HS-27A (cell line): ENCODE measurements around the gene ERI3.

Experiments used
- DNase-seq: peaks from one replicate; pipeline ENCODE4 v3.0.0-alpha.2; 2012; ENCODE audit warnings: low read depth, missing footprints

ERI3 gene

GRCh38 chr1:44316231-44316759, 38.8 kb downstream of the ERI3 start:
- no peak for DNase-seq

GRCh38 chr1:44315521-44315920, 39.5 kb downstream of the ERI3 start:
- no peak for DNase-seq

- DNase-seq, result no peak
These were observed 40.6 kb downstream of the ERI3 start for GRCh38 chr1:44314452-44314851.

GRCh38 chr1:44313265-44313918, 41.7 kb downstream of the ERI3 start:
- DNase-seq, result no peak

GRCh38 chr1:44312399-44313196, 42.5 kb downstream of the ERI3 start:
- no peak for DNase-seq

GRCh38 chr1:44310006-44310405, 45.1 kb downstream of the ERI3 start:
- DNase-seq, result no peak

- DNase-seq, result no peak
These were observed 49.1 kb downstream of the ERI3 start for GRCh38 chr1:44305962-44306422.

- no peak for DNase-seq
These were observed 51.5 kb downstream of the ERI3 start for GRCh38 chr1:44303532-44303931.

GRCh38 chr1:44302541-44302940, 52.5 kb downstream of the ERI3 start:
- DNase-seq, result no peak

GRCh38 chr1:44301442-44301841, 53.6 kb downstream of the ERI3 start:
- DNase-seq, result no peak

- DNase-seq, result no peak
These were observed 54.2 kb downstream of the ERI3 start for GRCh38 chr1:44300852-44301251.

GRCh38 chr1:44297695-44298400, 57.2 kb downstream of the ERI3 start:
- DNase-seq, result no peak

- DNase-seq, result no peak
These were observed 58.3 kb downstream of the ERI3 start for GRCh38 chr1:44296806-44297205.

GRCh38 chr1:44296086-44296485, 59.0 kb downstream of the ERI3 start:
- DNase-seq, result no peak

GRCh38 chr1:44294588-44295007, 60.5 kb downstream of the ERI3 start:
- DNase-seq, result no peak

- no peak for DNase-seq
These were observed 61.2 kb downstream of the ERI3 start for GRCh38 chr1:44293761-44294315.

- no peak for DNase-seq
These were observed 62.4 kb downstream of the ERI3 start for GRCh38 chr1:44292651-44293050.

- no peak for DNase-seq
These were observed 64.6 kb downstream of the ERI3 start for GRCh38 chr1:44290250-44291094.

GRCh38 chr1:44289530-44289929, 65.5 kb downstream of the ERI3 start:
- no peak for DNase-seq

GRCh38 chr1:44288883-44289282, 66.2 kb downstream of the ERI3 start:
- no peak for DNase-seq

GRCh38 chr1:44284184-44284583, 70.9 kb downstream of the ERI3 start:
- no peak for DNase-seq
